RWPE1 (cell line): ENCODE data around the gene ASB2.

ENCODE experiments used
- CTCF ChIA-PET: fragments of 350-600 bp; sonication (Branson Sonifier 250); formaldehyde crosslinking; extraction: SDS; loops from one replicate; lab custom pipeline; 2021; lab: Yijun Ruan, JAX
- POLR2A ChIA-PET: fragments of 400-600 bp; formaldehyde crosslinking; extraction: SDS; loops from one replicate; lab custom pipeline; 2020; ENCODE audit warnings: antibody characterized with exemption; ENCODE audit not compliant: low non-redundant PET; lab: Yijun Ruan, JAX
- DNase-seq: peaks from one replicate; pipeline ENCODE4 v3.0.0; 2012; ENCODE audit warnings: low spot score
- H3K27ac ChIP-seq: fragments of 450-650 bp; 2 replicates; pipeline ENCODE4 v1.5.1; 2017
- CTCF ChIP-seq: fragments of 450-650 bp; conservative IDR thresholded peaks from 2 replicates; pipeline ENCODE4 v1.5.1; 2017; ENCODE audit warnings: low read depth, mild to moderate bottlenecking

Gene ASB2

GRCh38 chr14:93998871-93999403 is 22.6 kb upstream of the ASB2 start:
- TF ChIP-seq CTCF = no peak
- H3K27ac ChIP-seq = no peak overlapping the region
- POLR2A ChIA-PET = no interaction called here
- CTCF ChIA-PET = interaction anchor here (3.6 kb wide), 1 partner anchor 59 kb away, joined by 39 read pairs; no protein-coding TSS in a partner anchor
- no peak for DNase-seq

- ChIA-PET POLR2A (no interaction called here), CTCF (interaction anchor here (0.6 to 3.6 kb wide), 4 partner anchors 13 to 139 kb away, joined by 3 to 39 read pairs (median 4); no protein-coding TSS in a partner anchor)
- H3K27ac ChIP-seq = no peak overlapping the region
- no peak for TF ChIP-seq CTCF
- DNase-seq = no peak
Observed at GRCh38 chr14:93997916-93998870, 21.8 kb upstream of the ASB2 start.

- TF ChIP-seq CTCF = no peak
- POLR2A ChIA-PET = no interaction called here
- CTCF ChIA-PET = interaction anchor here (0.7 to 1.6 kb wide), 3 partner anchors 57 to 140 kb away, joined by 3 to 6 read pairs (median 4); no protein-coding TSS in a partner anchor
- H3K27ac ChIP-seq = no peak within 1 kb of the TSS
- no peak for DNase-seq
Observed at GRCh38 chr14:93997082-93997481, 20.7 kb upstream of the ASB2 start, which contains the start of gene CCDC197. CCDC197 (plus strand) TSS chr14:93997301; CDS start chr14:93998132, 831 bp downstream.

GRCh38 chr14:93996130-93996695 is 19.8 kb upstream of the ASB2 start:
- CTCF ChIA-PET = interaction anchor here (1.6 kb wide), 1 partner anchor 56 kb away, joined by 6 read pairs; no protein-coding TSS in a partner anchor
- POLR2A ChIA-PET = no interaction called here
- DNase-seq = no peak
- TF ChIP-seq CTCF = no peak
- H3K27ac ChIP-seq = no peak overlapping the region

DNA sequence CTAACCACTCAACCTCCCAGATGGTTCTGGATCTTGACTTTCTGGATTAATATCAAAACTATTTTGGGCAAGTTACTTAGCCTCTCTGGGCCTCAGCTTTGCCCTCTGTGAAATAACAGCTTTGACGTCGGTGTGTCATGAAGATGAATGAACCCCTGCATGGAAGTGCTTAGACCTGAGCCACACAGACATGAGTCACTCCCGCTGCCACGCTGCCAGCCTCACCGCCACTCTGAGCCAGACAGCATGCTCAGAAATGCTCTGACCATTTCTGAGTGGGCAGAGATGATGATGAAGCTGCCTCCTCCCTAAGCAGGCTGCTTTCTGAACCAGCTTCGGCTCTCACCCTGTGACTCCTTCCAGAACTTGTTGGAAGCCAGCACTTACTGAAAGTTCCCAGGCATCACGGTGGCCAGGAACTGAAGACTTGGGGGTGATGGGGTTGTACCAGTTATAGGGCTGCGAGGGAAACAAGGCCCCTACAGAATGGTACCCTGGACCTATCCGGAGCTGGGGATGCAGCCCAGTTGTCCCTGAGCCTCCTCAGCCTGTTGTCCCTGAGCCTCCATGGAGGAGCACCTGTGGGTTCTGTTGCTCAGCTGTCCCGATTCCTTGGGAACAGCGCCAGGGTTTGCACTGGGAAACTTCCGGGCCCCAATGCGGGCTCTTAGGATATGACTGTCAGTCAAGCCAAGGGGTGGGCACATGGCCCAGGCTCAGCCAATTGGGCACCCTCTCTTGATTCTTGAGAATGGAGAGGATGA is 18.7 kb upstream of the ASB2 start:
- CTCF ChIA-PET = interaction anchor here (0.6 to 1.6 kb wide), 4 partner anchors 9 to 610 kb away, joined by 3 to 11 read pairs (median 4); no protein-coding TSS in a partner anchor
- POLR2A ChIA-PET = interaction anchor here (0.6 kb wide), 1 partner anchor 143 kb away, joined by 3 read pairs; no protein-coding TSS in a partner anchor
- no peak for TF ChIP-seq CTCF
- H3K27ac ChIP-seq = peak overlapping the region; percentile 56
- peak; percentile 66 for DNase-seq
